ENCODE results near the gene SLC1A4. TPM values are rescaled to one million over a fixed set of nuclear protein-coding genes. Genes with fewer than 3 reads are reported as not detected.
A peak's percentile ranks its signal among the peaks of the same experiment; 100 is the strongest.

SLC1A4 gene
- 10 to 100 TPM in 2 of 4 donors, 1 to 10 TPM in 2; 6.9 to 36.6 (median 12.7) TPM for total RNA-seq

GRCh38 chr2:64989126-64989981 lies at the start of gene SLC1A4:
SLC1A4 (plus strand) TSS chr2:64989399; CDS start chr2:64989644, 245 bp downstream.
- Histone ChIP-seq H3K9me3 (no peaks in the 10 kb centered on the region), H3K4me3 (peak within 1 kb of the TSS; percentile 66 to 83), H3K27me3 (no peaks in the 10 kb centered on the region), H3K27ac (peak within 1 kb of the TSS; percentile 97 to 98), H3K4me1 (no peaks in the 10 kb centered on the region), H3K36me3 (no peaks in the 10 kb centered on the region)
- intact Hi-C loops (cut with DNase I; ENCODE audit: low total_unique reads), result no loop called here
- TF ChIP-seq, protein P1, sequence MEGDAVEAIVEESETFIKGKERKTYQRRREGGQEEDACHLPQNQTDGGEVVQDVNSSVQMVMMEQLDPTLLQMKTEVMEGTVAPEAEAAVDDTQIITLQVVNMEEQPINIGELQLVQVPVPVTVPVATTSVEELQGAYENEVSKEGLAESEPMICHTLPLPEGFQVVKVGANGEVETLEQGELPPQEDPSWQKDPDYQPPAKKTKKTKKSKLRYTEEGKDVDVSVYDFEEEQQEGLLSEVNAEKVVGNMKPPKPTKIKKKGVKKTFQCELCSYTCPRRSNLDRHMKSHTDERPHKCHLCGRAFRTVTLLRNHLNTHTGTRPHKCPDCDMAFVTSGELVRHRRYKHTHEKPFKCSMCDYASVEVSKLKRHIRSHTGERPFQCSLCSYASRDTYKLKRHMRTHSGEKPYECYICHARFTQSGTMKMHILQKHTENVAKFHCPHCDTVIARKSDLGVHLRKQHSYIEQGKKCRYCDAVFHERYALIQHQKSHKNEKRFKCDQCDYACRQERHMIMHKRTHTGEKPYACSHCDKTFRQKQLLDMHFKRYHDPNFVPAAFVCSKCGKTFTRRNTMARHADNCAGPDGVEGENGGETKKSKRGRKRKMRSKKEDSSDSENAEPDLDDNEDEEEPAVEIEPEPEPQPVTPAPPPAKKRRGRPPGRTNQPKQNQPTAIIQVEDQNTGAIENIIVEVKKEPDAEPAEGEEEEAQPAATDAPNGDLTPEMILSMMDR (IDR thresholded peaks at IDR 0.05), result no peak
- peak; percentile 71 to 72 for TF ChIP-seq POLR2A (IDR thresholded peaks at IDR 0.05)
- peak; percentile 91 to 96 for DNase-seq

- no peaks in the 10 kb centered on the region for H3K36me3 ChIP-seq
- no peak overlapping the region for H3K27ac ChIP-seq
- H3K27me3 ChIP-seq, result no peaks in the 10 kb centered on the region
- no peak for DNase-seq
- no peaks in the 10 kb centered on the region for H3K9me3 ChIP-seq
- TF ChIP-seq, protein P1 (IDR thresholded peaks at IDR 0.05), result no peak
- TF ChIP-seq POLR2A (IDR thresholded peaks at IDR 0.05), result no peak
- no peak overlapping the region for H3K4me3 ChIP-seq
- intact Hi-C loops (cut with DNase I; ENCODE audit: low total_unique reads), result no loop called here
- H3K4me1 ChIP-seq, result no peaks in the 10 kb centered on the region
These were observed 48.1 kb upstream of the SLC1A4 start for GRCh38 chr2:64941143-64941542.

- no peak for DNase-seq
- Histone ChIP-seq H3K36me3 (no peaks in the 10 kb centered on the region), H3K4me3 (no peak overlapping the region), H3K4me1 (no peaks in the 10 kb centered on the region), H3K27me3 (no peaks in the 10 kb centered on the region), H3K27ac (no peak overlapping the region), H3K9me3 (no peaks in the 10 kb centered on the region)
- TF ChIP-seq, protein P1 (IDR thresholded peaks at IDR 0.05), result no peak
- TF ChIP-seq POLR2A (IDR thresholded peaks at IDR 0.05), result no peak
- intact Hi-C loops (cut with DNase I; ENCODE audit: low total_unique reads), result no loop called here
These were observed 47.4 kb upstream of the SLC1A4 start for GRCh38 chr2:64941801-64942200.

GRCh38 chr2:64942693-64943092 lies 46.5 kb upstream of the SLC1A4 start:
- intact Hi-C loops (cut with DNase I; ENCODE audit: low total_unique reads), result no loop called here
- TF ChIP-seq, protein P1 (IDR thresholded peaks at IDR 0.05), result no peak
- TF ChIP-seq POLR2A (IDR thresholded peaks at IDR 0.05), result no peak
- H3K9me3 ChIP-seq, result no peaks in the 10 kb centered on the region
- DNase-seq, result no peak
- H3K4me3 ChIP-seq, result no peak overlapping the region
- H3K27ac ChIP-seq, result no peak overlapping the region
- H3K4me1 ChIP-seq, result no peaks in the 10 kb centered on the region
- H3K36me3 ChIP-seq, result no peaks in the 10 kb centered on the region
- no peaks in the 10 kb centered on the region for H3K27me3 ChIP-seq

GRCh38 chr2:64943387-64944150 lies 45.6 kb upstream of the SLC1A4 start:
- DNase-seq, result peak; percentile 34 to 48
- no peaks in the 10 kb centered on the region for H3K4me1 ChIP-seq
- intact Hi-C loops (cut with DNase I; ENCODE audit: low total_unique reads), result no loop called here
- no peak for TF ChIP-seq POLR2A (IDR thresholded peaks at IDR 0.05)
- TF ChIP-seq, protein P1 (IDR thresholded peaks at IDR 0.05), result no peak
- no peak overlapping the region for H3K27ac ChIP-seq
- H3K4me3 ChIP-seq, result no peak overlapping the region
- H3K27me3 ChIP-seq, result no peaks in the 10 kb centered on the region
- H3K9me3 ChIP-seq, result no peaks in the 10 kb centered on the region
- no peaks in the 10 kb centered on the region for H3K36me3 ChIP-seq

All from uterus (tissue), 4 donors.